ENCODE results near the gene MKLN1.

DNA sequence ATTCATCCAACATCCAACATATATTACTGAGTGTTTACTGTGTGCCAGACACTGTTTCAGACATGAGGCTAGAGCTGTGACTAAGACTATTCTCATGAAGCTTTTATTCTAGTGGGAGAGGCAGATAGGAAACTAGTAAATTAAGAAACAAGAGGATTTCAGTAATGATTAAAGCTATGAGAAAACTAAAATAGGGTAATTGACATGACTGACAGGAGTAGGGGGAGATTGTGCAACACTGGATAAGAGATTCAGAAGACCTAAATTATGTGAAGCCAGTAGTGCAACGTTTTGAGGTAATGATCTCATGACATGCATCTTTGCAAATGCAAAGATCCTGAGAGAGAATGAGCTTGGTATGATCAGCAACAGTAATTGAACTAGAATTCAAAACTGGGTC, 48.6 kb upstream of the MKLN1 start:
- TF ChIP-seq, protein P1, sequence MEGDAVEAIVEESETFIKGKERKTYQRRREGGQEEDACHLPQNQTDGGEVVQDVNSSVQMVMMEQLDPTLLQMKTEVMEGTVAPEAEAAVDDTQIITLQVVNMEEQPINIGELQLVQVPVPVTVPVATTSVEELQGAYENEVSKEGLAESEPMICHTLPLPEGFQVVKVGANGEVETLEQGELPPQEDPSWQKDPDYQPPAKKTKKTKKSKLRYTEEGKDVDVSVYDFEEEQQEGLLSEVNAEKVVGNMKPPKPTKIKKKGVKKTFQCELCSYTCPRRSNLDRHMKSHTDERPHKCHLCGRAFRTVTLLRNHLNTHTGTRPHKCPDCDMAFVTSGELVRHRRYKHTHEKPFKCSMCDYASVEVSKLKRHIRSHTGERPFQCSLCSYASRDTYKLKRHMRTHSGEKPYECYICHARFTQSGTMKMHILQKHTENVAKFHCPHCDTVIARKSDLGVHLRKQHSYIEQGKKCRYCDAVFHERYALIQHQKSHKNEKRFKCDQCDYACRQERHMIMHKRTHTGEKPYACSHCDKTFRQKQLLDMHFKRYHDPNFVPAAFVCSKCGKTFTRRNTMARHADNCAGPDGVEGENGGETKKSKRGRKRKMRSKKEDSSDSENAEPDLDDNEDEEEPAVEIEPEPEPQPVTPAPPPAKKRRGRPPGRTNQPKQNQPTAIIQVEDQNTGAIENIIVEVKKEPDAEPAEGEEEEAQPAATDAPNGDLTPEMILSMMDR (conservative IDR thresholded peaks at IDR 0.05), result no peak
- no peak for TF ChIP-seq EZH2 (IDR thresholded peaks at IDR 0.05; ENCODE audit: low read depth)
